Panc1 (cell line): ENCODE measurements around the gene PEPD. TPM values are rescaled to one million over a fixed set of nuclear protein-coding genes. Genes with fewer than 3 reads are reported as not detected.

Source experiments
- ATAC-seq: fragments of 200-7000 bp; cut with Tn5 transposase; 2 replicates; pipeline ENCODE4 v1.9.1; 2020; ENCODE audit warnings: mild to moderate bottlenecking, moderate library complexity
- BruUV-seq: library from RNA; stranded (reverse); fragments of 400-500 nt; replicated peaks from 2 replicates; lab custom pipeline; 2021; lab: Mats Ljungman, UMichigan
- CTCF ChIA-PET: fragments of 300-600 bp; sonication (Branson Sonifier 250); formaldehyde crosslinking; loops from one replicate; lab custom pipeline; 2022; ENCODE audit warnings: antibody characterized with exemption; lab: Charles Lee
- POLR2A ChIA-PET: fragments of 300-600 bp; sonication (Branson Sonifier 250); formaldehyde crosslinking; loops from one replicate; lab custom pipeline; 2022; ENCODE audit warnings: antibody characterized with exemption; lab: Charles Lee
- DNase-seq: peaks from one replicate; pipeline ENCODE4 v3.0.0-alpha.2; 2010; ENCODE audit warnings: low read depth, low spot score
- H3K27ac ChIP-seq: 2 replicates; pipeline ENCODE4 v1.5.1; 2011; ENCODE audit warnings: mild to moderate bottlenecking, low read length, inconsistent platforms
- H3K27me3 ChIP-seq: fragments of 200-500 bp; sonication (Bioruptor generic); 2 replicates; pipeline ENCODE4 v1.6.0; 2014; ENCODE audit warnings: low read length, inconsistent platforms; ENCODE audit not compliant: control insufficient read depth, insufficient read depth
- H3K36me3 ChIP-seq: fragments of 200-500 bp; sonication (Bioruptor generic); 2 replicates; pipeline ENCODE4 v1.5.1; 2014; ENCODE audit warnings: inconsistent platforms, mild to moderate bottlenecking, low read length, moderate library complexity; ENCODE audit not compliant: control insufficient read depth, insufficient read depth
- H3K4me1 ChIP-seq: 2 replicates; pipeline ENCODE4 v1.5.1; 2011; ENCODE audit warnings: inconsistent platforms, mild to moderate bottlenecking, low read length, moderate library complexity; ENCODE audit not compliant: control insufficient read depth, insufficient read depth
- H3K4me3 ChIP-seq, 2 experiments: 2 replicates each; pipeline ENCODE4 v1.5.1; 2011 to 2012; ENCODE audit warnings: low read depth in 2 of 2, low read length in 2 of 2, mild to moderate bottlenecking in 2 of 2, inconsistent platforms in 1 of 2, moderate library complexity in 1 of 2
- H3K9me3 ChIP-seq: fragments of 200-500 bp; sonication (Bioruptor generic); 2 replicates; pipeline ENCODE4 v1.5.1; 2014; ENCODE audit warnings: low read depth, mild to moderate bottlenecking, inconsistent platforms, low read length, moderate library complexity; ENCODE audit not compliant: control insufficient read depth, insufficient read depth
- POLR2AphosphoS5 ChIP-seq: IDR thresholded peaks from 2 replicates; pipeline ENCODE4 v1.6.1; 2012; ENCODE audit warnings: mild to moderate bottlenecking, low read depth, low read length, moderate library complexity
- REST ChIP-seq, 2 experiments: IDR thresholded peaks; 2 replicates each; pipeline ENCODE4 v1.6.1; 2011 to 2012; ENCODE audit warnings: low read depth in 2 of 2, control low read depth in 1 of 2, low read length in 1 of 2, mild to moderate bottlenecking in 1 of 2, moderate library complexity in 1 of 2; ENCODE audit not compliant: insufficient read depth in 1 of 2
- SIN3A ChIP-seq: IDR thresholded peaks from 2 replicates; pipeline ENCODE4 v1.6.1; 2012; ENCODE audit warnings: low read depth, mild to moderate bottlenecking, low read length, moderate library complexity, borderline replicate concordance; ENCODE audit not compliant: insufficient read depth
- TCF7L2 ChIP-seq: IDR thresholded peaks from 2 replicates; pipeline ENCODE4 v1.6.1; 2011; ENCODE audit warnings: mild to moderate bottlenecking, low read depth, low read length, inconsistent platforms
- in situ Hi-C: cut with HindIII; loops from 2 replicates; pipeline ENCODE4 v1.10.0; 2016; ENCODE audit warnings: low sequenced_read_pairs, low pct_unique_long_range_greater_than_20kb
- intact Hi-C: fragments of 100-400 bp; cut with micrococcal nuclease; formaldehyde crosslinking; loops from one replicate; pipeline ENCODE4 v1.10.0; 2022; ENCODE audit not compliant: unreplicated experiment
- total RNA-seq: library from RNA; stranded (reverse); gene quantifications from one replicate; pipeline ENCODE4 v1.2.1, GENCODE V29; 2021; ENCODE audit not compliant: unreplicated experiment
- TF ChIP-seq, protein P1 (sequence below): fragments of 450-650 bp; IDR thresholded peaks from 2 replicates; pipeline ENCODE4 v1.5.1; 2017; ENCODE audit warnings: mild to moderate bottlenecking

Gene PEPD
- total RNA-seq, 1 experiment from 2014 or later = 102 TPM

- DNase-seq = no peak
- ChIA-PET CTCF (no interaction called here), POLR2A (no interaction called here)
- Histone ChIP-seq H3K4me3 (no peak overlapping the region), H3K9me3 (no peaks in the 10 kb centered on the region), H3K27me3 (peaks cover 4% of the 10 kb centered on the region; the same call in 1 of the 2 replicates), H3K27ac (no peak overlapping the region), H3K36me3 (no peaks in the 10 kb centered on the region), H3K4me1 (peaks cover 12% of the 10 kb centered on the region)
- ATAC-seq = no peak
- intact Hi-C loops (no loop called here), in situ Hi-C loops (no loop called here)
- TF ChIP-seq SIN3A (no peak), POLR2AphosphoS5 (no peak), REST (IDR thresholded peaks at IDR 0.05; ENCODE audit: insufficient read depth in 1 of 2, low read depth in 2 of 2, low read length in 1 of 2) (no peak), TCF7L2 (no peak)
- TF ChIP-seq, protein P1, sequence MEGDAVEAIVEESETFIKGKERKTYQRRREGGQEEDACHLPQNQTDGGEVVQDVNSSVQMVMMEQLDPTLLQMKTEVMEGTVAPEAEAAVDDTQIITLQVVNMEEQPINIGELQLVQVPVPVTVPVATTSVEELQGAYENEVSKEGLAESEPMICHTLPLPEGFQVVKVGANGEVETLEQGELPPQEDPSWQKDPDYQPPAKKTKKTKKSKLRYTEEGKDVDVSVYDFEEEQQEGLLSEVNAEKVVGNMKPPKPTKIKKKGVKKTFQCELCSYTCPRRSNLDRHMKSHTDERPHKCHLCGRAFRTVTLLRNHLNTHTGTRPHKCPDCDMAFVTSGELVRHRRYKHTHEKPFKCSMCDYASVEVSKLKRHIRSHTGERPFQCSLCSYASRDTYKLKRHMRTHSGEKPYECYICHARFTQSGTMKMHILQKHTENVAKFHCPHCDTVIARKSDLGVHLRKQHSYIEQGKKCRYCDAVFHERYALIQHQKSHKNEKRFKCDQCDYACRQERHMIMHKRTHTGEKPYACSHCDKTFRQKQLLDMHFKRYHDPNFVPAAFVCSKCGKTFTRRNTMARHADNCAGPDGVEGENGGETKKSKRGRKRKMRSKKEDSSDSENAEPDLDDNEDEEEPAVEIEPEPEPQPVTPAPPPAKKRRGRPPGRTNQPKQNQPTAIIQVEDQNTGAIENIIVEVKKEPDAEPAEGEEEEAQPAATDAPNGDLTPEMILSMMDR = no peak
- no TSS peak for BruUV-seq
These were observed 2.6 kb upstream of the PEPD start for GRCh38 chr19:33524024-33524664.

DNA sequence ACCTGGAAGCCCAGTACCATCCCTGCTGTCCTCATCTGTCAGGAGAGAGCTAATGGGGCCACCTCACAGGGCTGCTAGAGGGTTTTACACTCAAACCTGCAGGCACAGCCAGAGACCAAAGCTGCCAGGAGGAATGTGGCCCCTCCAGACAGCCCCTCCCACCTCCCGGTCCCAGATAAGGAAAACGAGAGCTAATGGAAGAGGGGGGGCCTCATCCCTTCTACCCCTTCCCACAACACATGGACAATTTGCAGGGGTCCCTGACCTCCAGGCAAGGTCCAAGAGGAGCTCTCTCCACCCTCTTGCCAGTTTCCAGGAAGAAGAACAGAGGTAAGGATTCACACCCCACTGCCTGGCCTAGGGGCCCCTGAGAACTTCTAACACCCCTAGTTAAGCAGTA is 1.6 kb upstream of the PEPD start:
- no peaks in the 10 kb centered on the region for H3K36me3 ChIP-seq
- H3K9me3 ChIP-seq = no peaks in the 10 kb centered on the region
- ChIA-PET POLR2A (no interaction called here), CTCF (no interaction called here)
- intact Hi-C loops = no loop called here
- in situ Hi-C loops = no loop called here
- BruUV-seq = no TSS peak
- H3K27me3 ChIP-seq = peaks cover 4% of the 10 kb centered on the region; the same call in 1 of the 2 replicates
- peaks cover 13% of the 10 kb centered on the region for H3K4me1 ChIP-seq
- no peak for ATAC-seq
- TF ChIP-seq, protein P1 = no peak
- TF ChIP-seq POLR2AphosphoS5 = no peak
- no peak for TF ChIP-seq TCF7L2
- no peak for TF ChIP-seq REST (IDR thresholded peaks at IDR 0.05; ENCODE audit: insufficient read depth in 1 of 2, low read depth in 2 of 2, low read length in 1 of 2)
- no peak for TF ChIP-seq SIN3A
- DNase-seq = no peak
- H3K4me3 ChIP-seq = no peak overlapping the region
- no peak overlapping the region for H3K27ac ChIP-seq
